Stimulated activated memory B cell treated with anti-CD40 and anti-IgM and Interleukin-4, amounts not matched to agents 10 μg/mL and 1 μg/mL and 100 μg/mL, for 72 hours (primary cell): ENCODE data around the gene TMEFF1.

Experiments used
- ATAC-seq: fragments of 150-1000 bp; cut with Tn5 transposase; 2 replicates; pipeline ENCODE4 v1.10.0; 2021
- H3K27ac Mint-ChIP-seq: one replicate; pipeline ENCODE4 v1.8.0; 2022; ENCODE audit warnings: mild to moderate bottlenecking, mixed read lengths
- H3K27me3 Mint-ChIP-seq: one replicate; pipeline ENCODE4 v1.8.0; 2022; ENCODE audit warnings: mixed read lengths
- H3K36me3 Mint-ChIP-seq: one replicate; pipeline ENCODE4 v1.8.0; 2022; ENCODE audit warnings: mixed read lengths
- H3K4me1 Mint-ChIP-seq: one replicate; pipeline ENCODE4 v1.8.0; 2022; ENCODE audit warnings: mixed read lengths
- H3K4me3 Mint-ChIP-seq: one replicate; pipeline ENCODE4 v1.8.0; 2022; ENCODE audit warnings: mild to moderate bottlenecking, moderate library complexity, mixed read lengths
- H3K9me3 Mint-ChIP-seq: one replicate; pipeline ENCODE4 v1.8.0; 2022; ENCODE audit warnings: mixed read lengths

The TMEFF1 gene

DNA sequence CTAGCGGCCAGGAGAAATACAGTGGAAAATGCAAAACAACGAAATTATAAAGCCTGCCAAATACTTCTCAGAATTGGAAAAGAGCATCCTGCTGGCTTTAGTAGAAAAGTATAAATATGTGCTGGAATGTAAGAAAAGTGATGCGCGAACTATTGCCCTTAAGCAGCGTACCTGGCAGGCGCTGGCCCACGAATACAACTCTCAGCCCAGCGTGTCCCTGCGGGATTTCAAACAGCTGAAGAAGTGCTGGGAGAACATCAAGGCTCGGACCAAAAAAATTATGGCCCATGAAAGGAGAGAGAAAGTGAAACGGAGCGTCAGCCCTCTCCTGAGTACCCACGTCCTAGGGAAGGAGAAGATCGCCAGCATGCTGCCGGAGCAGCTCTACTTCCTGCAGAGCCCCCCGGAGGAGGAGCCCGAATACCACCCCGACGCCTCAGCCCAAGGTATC lies 31.0 kb upstream of the TMEFF1 start:
- no peaks in the 10 kb centered on the region for H3K9me3 Mint-ChIP-seq
- ATAC-seq = no peak
- no peak overlapping the region for H3K4me3 Mint-ChIP-seq
- H3K27me3 Mint-ChIP-seq = no peaks in the 10 kb centered on the region
- peaks cover 6% of the 10 kb centered on the region for H3K4me1 Mint-ChIP-seq
- H3K27ac Mint-ChIP-seq = no peak overlapping the region
- peaks cover 13% of the 10 kb centered on the region for H3K36me3 Mint-ChIP-seq

DNA sequence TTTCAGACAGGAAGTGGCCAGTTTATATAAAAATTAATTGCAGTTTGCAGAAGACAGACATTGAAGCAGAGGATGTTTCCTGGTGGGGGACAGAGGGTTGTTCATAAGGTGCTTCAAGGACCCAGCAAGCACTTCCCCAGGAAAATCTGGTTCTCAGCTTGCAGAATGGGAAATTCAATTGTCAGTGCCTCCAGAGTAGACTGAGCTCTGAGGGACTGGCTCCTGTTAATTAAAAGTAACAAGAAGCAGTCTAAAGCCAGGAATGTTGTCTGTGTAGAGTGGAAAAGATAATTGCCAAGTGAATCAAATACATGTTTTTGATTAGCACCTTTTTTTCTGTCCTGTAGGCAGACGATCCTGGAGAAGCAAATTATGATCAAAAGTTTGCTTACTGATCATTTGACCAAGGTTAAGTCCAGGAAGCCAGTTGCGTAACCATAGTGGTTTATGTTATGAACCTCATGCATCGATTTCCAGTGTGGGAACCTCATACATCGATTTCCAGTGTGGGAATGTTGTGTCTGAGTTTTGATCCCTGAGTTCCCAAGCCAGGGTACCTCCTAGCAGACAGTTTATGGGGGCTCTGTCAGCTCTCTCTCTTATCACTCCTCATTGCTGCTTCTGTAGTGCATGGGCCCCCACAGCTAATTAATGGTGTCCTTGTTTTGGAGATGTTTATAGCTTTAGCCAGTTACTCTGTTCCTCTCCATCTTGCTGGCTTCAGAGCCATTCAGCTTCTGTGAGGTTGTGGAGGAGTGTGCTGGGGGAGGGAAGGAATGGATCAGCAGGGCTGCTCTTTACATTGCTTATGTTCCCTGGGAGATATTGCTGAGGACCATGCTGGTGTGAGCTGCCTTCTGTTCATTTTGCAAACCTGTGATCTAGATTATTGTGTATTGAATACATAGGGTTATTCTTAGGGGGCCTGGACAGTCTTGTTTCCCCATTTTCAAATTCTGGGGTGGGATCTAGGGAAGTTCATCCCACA lies 28.9 kb upstream of the TMEFF1 start:
- no peak overlapping the region for H3K27ac Mint-ChIP-seq
- no peak for ATAC-seq
- H3K9me3 Mint-ChIP-seq = no peaks in the 10 kb centered on the region
- no peak overlapping the region for H3K4me3 Mint-ChIP-seq
- H3K27me3 Mint-ChIP-seq = no peaks in the 10 kb centered on the region
- no peaks in the 10 kb centered on the region for H3K4me1 Mint-ChIP-seq
- peaks cover 18% of the 10 kb centered on the region for H3K36me3 Mint-ChIP-seq

DNA sequence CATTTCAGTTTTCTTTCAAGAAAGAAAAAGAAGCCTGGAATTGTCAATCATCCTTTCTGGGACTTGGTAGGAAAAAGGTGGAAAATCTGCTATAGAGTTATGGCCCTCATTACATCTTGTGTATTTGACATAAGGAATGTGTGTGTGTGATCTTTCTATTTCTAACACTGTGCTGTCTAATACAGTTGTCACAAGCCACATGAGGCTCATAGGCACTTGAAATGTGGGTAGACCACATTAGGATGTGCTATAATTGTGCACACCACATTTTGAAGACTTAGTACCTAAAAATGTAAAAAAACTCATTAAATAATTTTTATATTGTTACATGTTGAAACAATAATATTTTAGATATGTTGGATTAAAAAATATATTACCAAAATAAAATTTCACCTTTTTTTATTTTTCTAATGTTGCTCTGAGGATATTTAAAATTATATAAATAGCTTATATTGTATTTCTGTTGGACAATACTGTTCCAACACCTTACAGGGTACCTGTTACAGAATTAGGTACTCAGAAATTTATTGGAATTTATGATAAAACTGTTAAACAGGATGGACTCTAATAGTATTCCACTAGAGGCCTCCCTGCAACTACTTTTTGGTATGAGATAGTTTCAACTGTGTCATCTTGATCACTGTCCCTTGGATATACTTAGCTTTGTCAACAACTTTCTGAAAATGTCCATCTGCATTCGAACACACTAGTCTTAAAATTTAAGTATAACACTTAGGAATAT lies 27.6 kb upstream of the TMEFF1 start:
- Mint-ChIP-seq H3K4me3 (no peak overlapping the region), H3K4me1 (peaks cover 5% of the 10 kb centered on the region), H3K9me3 (no peaks in the 10 kb centered on the region), H3K27ac (no peak overlapping the region), H3K36me3 (peaks cover 22% of the 10 kb centered on the region), H3K27me3 (no peaks in the 10 kb centered on the region)
- ATAC-seq = no peak

DNA sequence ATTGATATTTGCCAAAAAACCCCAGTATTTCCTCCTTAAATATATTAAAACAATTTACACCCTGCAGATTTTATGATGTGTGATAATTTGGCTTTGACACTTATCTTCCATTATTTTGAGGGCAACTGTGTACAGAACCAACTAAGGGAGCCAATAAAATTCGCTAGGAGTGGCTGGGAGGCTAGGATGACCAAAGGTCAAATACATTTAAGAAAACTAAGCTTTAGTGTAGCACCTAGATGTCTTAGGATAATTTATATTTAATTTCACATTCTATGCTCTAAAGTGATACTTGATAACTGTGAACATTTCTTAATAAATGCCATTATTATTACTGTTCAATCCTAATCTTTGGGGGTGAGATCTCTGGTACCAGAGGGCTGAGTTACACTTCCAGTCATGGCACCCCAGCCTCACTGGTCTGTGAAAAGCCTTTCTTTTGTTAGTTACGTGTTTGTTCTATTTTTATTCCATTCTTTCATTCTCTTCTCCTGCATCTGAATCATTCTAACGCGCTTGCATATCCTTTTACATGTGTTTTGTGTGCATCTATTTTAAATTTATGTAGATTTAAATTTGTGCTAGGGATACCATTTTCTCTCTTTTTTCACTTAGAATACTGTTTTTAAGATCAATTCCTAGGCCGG lies 26.9 kb upstream of the TMEFF1 start:
- peaks cover 5% of the 10 kb centered on the region for H3K4me1 Mint-ChIP-seq
- H3K36me3 Mint-ChIP-seq = peaks cover 28% of the 10 kb centered on the region
- H3K9me3 Mint-ChIP-seq = no peaks in the 10 kb centered on the region
- no peak for ATAC-seq
- no peaks in the 10 kb centered on the region for H3K27me3 Mint-ChIP-seq
- H3K27ac Mint-ChIP-seq = no peak overlapping the region
- no peak overlapping the region for H3K4me3 Mint-ChIP-seq

DNA sequence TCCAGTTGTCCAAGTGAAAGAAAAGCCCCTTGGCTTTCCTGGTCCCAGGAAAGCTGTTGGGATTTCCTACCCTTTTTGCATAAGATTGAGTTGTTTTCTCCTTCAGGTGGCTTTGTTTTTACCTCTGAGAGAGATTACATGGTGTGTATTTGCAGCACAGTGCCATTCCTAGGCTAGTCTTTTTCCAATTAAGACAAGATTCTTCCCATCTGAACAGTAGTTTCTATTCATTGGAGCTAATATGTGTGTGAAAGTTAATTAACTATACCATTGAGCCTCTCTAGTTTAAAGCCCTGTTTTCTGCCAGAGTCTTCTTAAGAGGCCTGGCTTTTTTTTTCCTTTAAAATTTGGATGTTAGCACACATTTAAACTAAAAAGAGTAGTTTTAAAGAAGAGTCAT lies 25.9 kb upstream of the TMEFF1 start:
- Mint-ChIP-seq H3K36me3 (peaks cover 34% of the 10 kb centered on the region), H3K4me3 (no peak overlapping the region), H3K27me3 (no peaks in the 10 kb centered on the region), H3K27ac (no peak overlapping the region), H3K4me1 (peaks cover 5% of the 10 kb centered on the region), H3K9me3 (no peaks in the 10 kb centered on the region)
- ATAC-seq = no peak

DNA sequence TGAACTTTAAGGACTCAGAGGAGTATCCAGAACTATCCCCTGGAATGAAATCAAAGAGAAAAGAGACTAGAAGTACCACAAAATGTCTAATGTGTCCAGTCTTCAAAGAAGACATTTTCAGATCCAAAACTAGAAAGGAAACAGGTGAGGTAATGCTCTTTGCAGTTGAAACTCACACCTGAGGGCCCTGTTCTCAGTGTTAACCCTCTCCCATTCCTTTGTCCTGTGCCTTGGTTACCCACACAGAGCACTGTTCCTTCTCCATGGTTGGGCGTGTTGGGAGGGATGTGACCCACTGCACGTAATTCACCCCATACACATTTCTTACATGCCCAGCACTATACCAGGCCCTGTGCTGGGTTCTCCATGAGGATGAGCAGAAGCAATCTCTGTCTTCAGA lies 24.7 kb upstream of the TMEFF1 start:
- peaks cover 38% of the 10 kb centered on the region for H3K36me3 Mint-ChIP-seq
- no peak overlapping the region for H3K4me3 Mint-ChIP-seq
- H3K4me1 Mint-ChIP-seq = peaks cover 5% of the 10 kb centered on the region
- no peak for ATAC-seq
- H3K27ac Mint-ChIP-seq = no peak overlapping the region
- no peaks in the 10 kb centered on the region for H3K27me3 Mint-ChIP-seq
- no peaks in the 10 kb centered on the region for H3K9me3 Mint-ChIP-seq

DNA sequence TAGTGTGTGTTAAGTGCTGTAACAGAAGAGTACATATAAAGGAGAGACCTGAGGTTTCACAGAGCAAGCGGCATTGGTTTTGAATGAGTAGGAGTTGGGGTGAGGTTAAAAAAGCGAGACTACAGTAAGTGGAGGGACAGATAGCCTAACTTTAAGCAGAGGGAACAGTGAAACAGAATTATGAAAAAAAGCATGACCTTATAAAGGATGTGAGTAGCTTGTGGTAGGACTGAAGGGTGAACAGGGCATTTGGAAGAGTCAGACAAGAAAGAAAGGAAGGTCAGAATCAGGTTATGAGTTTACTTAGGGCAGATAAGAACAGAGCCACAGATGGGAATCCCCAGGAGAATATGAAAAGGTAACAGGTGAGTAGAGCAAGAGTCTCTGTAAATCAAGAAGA lies 23.5 kb upstream of the TMEFF1 start:
- H3K27ac Mint-ChIP-seq = no peak overlapping the region
- H3K27me3 Mint-ChIP-seq = no peaks in the 10 kb centered on the region
- peaks cover 5% of the 10 kb centered on the region for H3K4me1 Mint-ChIP-seq
- H3K4me3 Mint-ChIP-seq = no peak overlapping the region
- H3K9me3 Mint-ChIP-seq = no peaks in the 10 kb centered on the region
- peaks cover 42% of the 10 kb centered on the region for H3K36me3 Mint-ChIP-seq
- ATAC-seq = no peak

DNA sequence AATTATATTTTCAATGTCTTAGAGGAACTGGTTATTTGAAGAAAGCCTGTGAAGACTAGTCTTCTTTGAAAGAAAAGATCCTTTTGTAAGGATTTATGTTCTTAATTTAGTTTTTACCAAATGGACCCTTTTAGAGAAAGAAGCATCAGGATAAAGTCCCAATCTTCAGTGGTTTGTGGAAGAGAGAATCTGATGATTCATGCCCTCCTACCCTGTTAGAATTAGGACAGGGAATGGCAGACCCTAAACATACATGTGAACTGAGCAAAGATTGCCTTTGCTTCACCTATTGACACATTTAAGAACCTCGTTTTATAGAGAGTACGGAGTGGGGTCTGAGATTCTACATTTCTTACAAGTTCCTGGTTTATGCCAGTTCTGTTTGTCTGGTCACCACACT lies 20.1 kb upstream of the TMEFF1 start:
- Mint-ChIP-seq H3K4me3 (no peak overlapping the region), H3K27ac (no peak overlapping the region), H3K4me1 (peaks cover 5% of the 10 kb centered on the region), H3K36me3 (peaks cover 42% of the 10 kb centered on the region), H3K9me3 (no peaks in the 10 kb centered on the region), H3K27me3 (no peaks in the 10 kb centered on the region)
- ATAC-seq = no peak

DNA sequence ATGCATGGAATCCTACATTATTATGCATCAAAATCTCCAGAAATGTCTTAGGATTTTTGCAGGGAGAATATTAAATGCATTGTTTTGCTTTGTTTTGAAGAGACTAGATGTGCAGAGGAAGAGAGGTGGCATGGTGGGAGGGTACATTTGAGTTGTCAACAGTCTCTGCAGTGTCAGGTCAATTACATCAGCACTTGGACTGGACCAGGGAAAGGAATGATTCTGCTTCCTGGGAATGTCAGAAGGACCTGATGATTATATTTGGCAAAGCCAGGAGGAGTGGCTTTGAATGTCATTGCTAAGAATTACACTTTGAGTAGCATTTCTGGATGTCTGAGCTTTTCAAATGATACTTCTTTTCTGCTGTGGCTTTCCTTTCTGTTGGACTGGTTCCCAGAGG lies 17.5 kb upstream of the TMEFF1 start:
- H3K36me3 Mint-ChIP-seq = peaks cover 32% of the 10 kb centered on the region
- no peaks in the 10 kb centered on the region for H3K4me1 Mint-ChIP-seq
- H3K27ac Mint-ChIP-seq = no peak overlapping the region
- H3K4me3 Mint-ChIP-seq = no peak overlapping the region
- no peaks in the 10 kb centered on the region for H3K9me3 Mint-ChIP-seq
- no peak for ATAC-seq
- no peaks in the 10 kb centered on the region for H3K27me3 Mint-ChIP-seq

DNA sequence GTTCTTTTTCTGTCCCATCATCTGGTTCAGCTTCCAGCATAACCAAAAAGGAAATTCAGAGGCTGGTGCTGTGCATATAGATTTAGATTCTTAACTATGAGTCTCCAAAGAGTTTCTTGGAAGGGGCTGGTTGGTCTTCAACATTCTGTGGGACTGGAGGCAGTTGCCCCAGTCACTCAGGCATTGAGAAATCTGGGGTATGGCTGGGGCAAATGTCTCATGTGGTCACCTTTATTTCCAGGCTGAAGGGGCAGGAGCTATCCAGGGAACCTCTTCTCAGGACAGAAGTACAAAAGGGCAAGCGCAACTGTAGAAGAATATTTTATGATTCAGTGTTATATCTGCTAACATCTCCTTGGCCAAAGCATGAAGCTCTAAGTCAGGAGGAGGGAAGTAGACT lies 15.4 kb upstream of the TMEFF1 start:
- Mint-ChIP-seq H3K27me3 (no peaks in the 10 kb centered on the region), H3K9me3 (no peaks in the 10 kb centered on the region), H3K27ac (no peak overlapping the region), H3K4me3 (no peak overlapping the region), H3K4me1 (no peaks in the 10 kb centered on the region), H3K36me3 (peaks cover 13% of the 10 kb centered on the region)
- no peak for ATAC-seq

DNA sequence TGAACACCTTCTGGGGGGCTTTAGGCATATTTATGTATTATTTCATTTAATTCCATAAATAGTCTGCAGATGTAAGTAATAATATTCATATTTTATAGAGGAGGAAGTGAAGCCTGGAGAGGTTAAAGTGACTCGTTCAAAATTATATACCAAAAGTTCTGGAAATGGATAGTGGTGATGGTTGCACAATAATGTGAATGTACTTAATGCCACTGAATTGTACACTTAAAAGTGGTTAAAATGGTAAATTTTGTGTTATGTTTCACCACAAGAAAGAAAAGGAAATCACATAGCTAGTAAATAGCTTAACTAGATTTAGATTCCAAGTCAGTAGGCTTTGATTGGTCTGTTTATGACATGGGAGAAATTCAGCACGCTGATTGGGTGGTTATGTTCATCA lies 13.0 kb upstream of the TMEFF1 start:
- ATAC-seq = no peak

DNA sequence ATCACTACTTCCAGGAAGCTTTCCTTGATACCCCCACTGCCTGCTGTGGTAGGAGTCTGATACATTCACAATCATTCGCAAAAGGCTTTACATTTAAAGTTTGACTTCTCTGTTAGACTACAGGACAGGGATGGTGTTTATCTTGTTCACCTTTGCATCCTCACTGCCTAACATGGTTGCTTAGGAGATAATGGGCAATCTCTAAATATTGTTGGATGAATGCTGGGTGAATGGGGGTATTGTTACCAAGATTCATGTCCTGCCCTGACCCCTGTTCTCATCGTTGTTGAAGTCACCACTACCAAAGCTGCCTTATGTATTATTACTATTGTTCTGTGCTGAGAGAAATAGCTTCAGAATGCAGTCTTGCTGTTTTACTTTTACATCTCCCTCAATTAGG lies 7.7 kb upstream of the TMEFF1 start:
- Mint-ChIP-seq H3K27me3 (no peaks in the 10 kb centered on the region), H3K27ac (no peak overlapping the region), H3K4me3 (no peak overlapping the region), H3K4me1 (no peaks in the 10 kb centered on the region), H3K9me3 (no peaks in the 10 kb centered on the region), H3K36me3 (no peaks in the 10 kb centered on the region)
- ATAC-seq = no peak

More for the DNA sequence above, 13.0 kb upstream of the TMEFF1 start:
- Mint-ChIP-seq H3K36me3 (no peaks in the 10 kb centered on the region), H3K4me3 (no peak overlapping the region), H3K4me1 (no peaks in the 10 kb centered on the region), H3K9me3 (no peaks in the 10 kb centered on the region), H3K27ac (no peak overlapping the region), H3K27me3 (no peaks in the 10 kb centered on the region)

DNA sequence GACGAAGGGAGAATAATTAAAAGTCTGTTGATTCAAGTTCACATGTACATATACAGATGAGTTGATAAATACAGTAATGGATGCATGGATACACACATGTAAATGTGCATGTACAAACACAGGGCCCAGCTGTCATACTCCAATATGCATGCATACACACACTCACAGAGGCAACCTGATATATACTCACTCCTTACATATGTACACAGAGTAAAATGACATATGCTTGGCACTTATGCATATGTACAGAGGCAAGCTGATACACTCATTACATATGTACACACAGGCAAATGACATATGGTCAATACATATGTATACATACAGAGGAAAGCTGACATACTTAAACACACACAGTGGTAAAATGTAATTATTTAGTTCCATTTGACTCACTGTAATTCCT lies 7.2 kb upstream of the TMEFF1 start:
- H3K36me3 Mint-ChIP-seq = no peaks in the 10 kb centered on the region
- H3K9me3 Mint-ChIP-seq = no peaks in the 10 kb centered on the region
- no peak overlapping the region for H3K27ac Mint-ChIP-seq
- no peaks in the 10 kb centered on the region for H3K4me1 Mint-ChIP-seq
- ATAC-seq = no peak
- H3K27me3 Mint-ChIP-seq = no peaks in the 10 kb centered on the region
- H3K4me3 Mint-ChIP-seq = no peak overlapping the region

DNA sequence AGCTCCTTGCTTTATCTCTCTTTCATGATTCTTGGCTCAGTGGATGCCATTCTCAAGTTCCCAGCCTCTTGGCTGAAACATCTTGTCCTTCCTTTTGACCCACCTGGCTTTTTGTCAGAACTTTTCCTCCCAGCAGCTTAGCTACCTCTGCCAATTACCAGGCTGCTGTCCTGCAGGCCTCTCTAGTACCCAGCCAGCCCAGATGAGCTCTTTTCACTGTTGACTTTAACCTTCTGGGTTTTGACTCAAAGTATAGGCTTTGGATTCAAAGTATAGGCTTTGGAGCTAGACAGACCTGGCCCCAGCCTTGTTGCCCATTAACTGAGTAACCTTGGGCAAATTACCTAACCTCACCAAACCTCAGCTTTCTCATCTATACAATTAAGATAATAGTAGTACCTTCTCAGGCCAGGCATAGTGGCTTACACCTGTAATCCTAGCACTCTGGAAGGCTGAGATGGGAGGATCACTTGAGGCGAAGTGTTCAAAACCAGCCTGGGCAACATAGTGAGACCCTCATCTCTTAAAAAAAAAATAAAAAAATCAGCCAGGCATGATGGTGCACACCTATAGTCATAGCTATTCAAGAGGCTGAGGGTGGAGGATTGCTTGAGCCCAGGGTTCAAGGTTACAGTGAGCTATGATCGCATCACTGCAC lies 6.6 kb upstream of the TMEFF1 start:
- Mint-ChIP-seq H3K27ac (no peak overlapping the region), H3K4me3 (no peak overlapping the region), H3K27me3 (no peaks in the 10 kb centered on the region), H3K4me1 (no peaks in the 10 kb centered on the region), H3K9me3 (no peaks in the 10 kb centered on the region), H3K36me3 (no peaks in the 10 kb centered on the region)
- ATAC-seq = no peak

DNA sequence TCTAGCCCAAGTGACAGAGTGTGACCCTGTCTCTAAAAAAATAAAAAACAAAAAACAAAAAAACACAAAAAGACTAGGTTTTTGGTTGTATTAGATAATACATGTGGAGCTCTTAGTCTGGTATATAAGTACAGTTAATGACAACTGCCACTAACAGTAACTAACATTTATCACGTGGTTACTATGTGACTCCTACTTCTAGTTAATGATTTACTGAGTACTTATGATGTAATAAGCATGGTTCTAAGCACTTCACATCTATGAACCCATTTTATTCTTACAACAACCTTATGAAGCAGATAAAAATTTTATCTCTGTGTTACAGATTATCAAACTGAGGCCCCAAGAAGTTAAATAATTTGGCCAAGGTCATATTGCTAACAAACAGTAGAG lies 6.1 kb upstream of the TMEFF1 start:
- no peak for ATAC-seq
- Mint-ChIP-seq H3K4me3 (no peak overlapping the region), H3K4me1 (no peaks in the 10 kb centered on the region), H3K27ac (no peak overlapping the region), H3K36me3 (no peaks in the 10 kb centered on the region), H3K27me3 (peaks cover 5% of the 10 kb centered on the region), H3K9me3 (no peaks in the 10 kb centered on the region)
